Testis (tissue), 3 donors: ENCODE results near the gene CROCC. TPM values are rescaled to one million over a fixed set of nuclear protein-coding genes. Genes with fewer than 3 reads are reported as not detected.
"Not testable (repeated sequence)": the region's sequence is repeated elsewhere in the genome, so short reads cannot be mapped to it uniquely, and the experiment has no call there.

Experiments used
- DNase-seq: peaks from one replicate; pipeline ENCODE4 v3.0.0-alpha.2; 2019
- H3K27ac ChIP-seq, 2 donors: fragments of 200-600 bp; sonication (generic); one replicate each; pipeline ENCODE4 v1.5.1; 2019
- H3K27me3 ChIP-seq: fragments of 200-600 bp; sonication (generic); one replicate; pipeline ENCODE4 v1.5.1; 2019
- H3K36me3 ChIP-seq: fragments of 200-600 bp; sonication (generic); one replicate; pipeline ENCODE4 v1.5.1; 2017; ENCODE audit warnings: low read depth; ENCODE audit errors: missing control alignments
- H3K4me1 ChIP-seq: fragments of 200-600 bp; sonication (generic); one replicate; pipeline ENCODE4 v1.5.1; 2019
- H3K4me3 ChIP-seq, 2 donors: fragments of 200-600 bp; sonication (generic); one replicate each; pipeline ENCODE4 v1.5.1; 2017 to 2019
- H3K9me3 ChIP-seq: fragments of 200-600 bp; sonication (generic); one replicate; pipeline ENCODE4 v1.5.1; 2017
- CTCF ChIP-seq, 3 experiments: fragments of 450-650 bp in 2 of 3; fragments of 200-600 bp in 1 of 3; sonication (generic) in 1 of 3; IDR thresholded peaks; one replicate each; pipeline ENCODE4 v1.5.1; 2016 to 2019; ENCODE audit warnings: antibody characterized with exemption in 3 of 3, mild to moderate bottlenecking in 2 of 3, moderate library complexity in 1 of 3
- POLR2A ChIP-seq: fragments of 450-650 bp; IDR thresholded peaks from one replicate; pipeline ENCODE4 v1.6.1; 2017; ENCODE audit warnings: antibody characterized with exemption, mild to moderate bottlenecking, moderate library complexity
- WGBS, 2 donors: methylation state at CpG; one replicate each; pipeline ENCODE4 v1.1.5; 2018; 5-methylcytosine and 5-hydroxymethylcytosine counted together
- intact Hi-C: fragments of 100-400 bp; cut with DNase I; formaldehyde crosslinking; loops from one replicate; pipeline ENCODE4 v1.15.1; 2023; ENCODE audit warnings: low total_unique reads
- polyA plus RNA-seq: library from polyadenylated mRNA; stranded (reverse); fragments of 350-450 nt; fragmentation: Illumina TruSeq; extraction: RNeasy Lipid Tissue Mini Kit (QIAGEN cat#74804); gene quantifications from one replicate; pipeline ENCODE4 v1.2.3, GENCODE V29; 2014; ENCODE audit warnings: low read depth, low replicate concordance; ENCODE audit not compliant: insufficient read depth
- total RNA-seq, 2 donors: library from RNA; depleted of rRNA; stranded (reverse); fragments of >200 nt; gene quantifications; one replicate each; pipeline ENCODE4 v1.2.3, GENCODE V29; 2016

CROCC gene
- total and polyA plus RNA-seq, 3 donors from 2014 or later: 18.8 to 49.2 (median 49.1) TPM

- H3K36me3 ChIP-seq, intact Hi-C loops, DNase-seq, H3K27ac ChIP-seq, H3K27me3 ChIP-seq, H3K9me3 ChIP-seq, H3K4me3 ChIP-seq: not testable (repeated sequence)
- peak in 1 of 3 experiments; percentile 6 for TF ChIP-seq CTCF (IDR thresholded peaks at IDR 0.05)
- 88 to 89% methylated on average over 8 of the region's 8 CpGs for WGBS, 2 donors
- peaks cover 23% of the 10 kb centered on the region for H3K4me1 ChIP-seq
These were observed 9.6 kb upstream of the CROCC start for GRCh38 chr1:16911851-16912721.

DNA sequence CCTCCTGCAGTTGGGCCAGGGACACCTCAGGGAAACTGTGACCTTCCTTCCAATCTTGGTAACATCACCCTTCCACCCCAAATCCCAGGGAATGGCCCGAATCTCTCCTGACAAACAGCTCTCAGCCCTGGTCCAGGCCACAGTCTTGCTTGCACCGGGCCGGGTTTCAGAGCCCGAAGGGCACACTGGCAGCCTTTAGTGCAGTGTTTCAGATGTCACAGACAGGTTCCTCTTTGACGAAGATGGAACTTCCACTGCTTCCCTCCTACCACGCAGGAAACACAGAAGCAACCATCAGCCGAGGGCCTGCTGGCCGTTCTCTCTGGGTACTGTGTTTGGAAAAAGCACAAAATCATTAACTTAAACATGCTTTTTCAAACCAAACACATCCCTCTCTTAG lies 9.0 kb upstream of the CROCC start:
- intact Hi-C loops, DNase-seq, H3K9me3 ChIP-seq, H3K27me3 ChIP-seq, H3K36me3 ChIP-seq, H3K27ac ChIP-seq: not testable (repeated sequence)
- H3K4me1 ChIP-seq: peaks cover 20% of the 10 kb centered on the region
- WGBS, 2 donors: 49 to 61% methylated on average over 8 of the region's 8 CpGs
- H3K4me3 ChIP-seq: peak overlapping the region in 1 of 2 donors; percentile 94

- 34 to 39% methylated on average over 36 of the region's 36 CpGs for WGBS, 2 donors
- H3K36me3 ChIP-seq: no peaks in the 10 kb centered on the region
- no peak for DNase-seq
- H3K27me3 ChIP-seq: no peaks in the 10 kb centered on the region
- H3K9me3 ChIP-seq: no peaks in the 10 kb centered on the region
- intact Hi-C loops: no loop called here
- H3K4me3 ChIP-seq: peak overlapping the region; percentile 94 to 99
- no peak for TF ChIP-seq CTCF (IDR thresholded peaks at IDR 0.05)
- H3K27ac ChIP-seq: peak overlapping the region; percentile 63 to 82
- peaks cover 19% of the 10 kb centered on the region for H3K4me1 ChIP-seq
These were observed 8.4 kb upstream of the CROCC start for GRCh38 chr1:16913181-16913832.

DNA sequence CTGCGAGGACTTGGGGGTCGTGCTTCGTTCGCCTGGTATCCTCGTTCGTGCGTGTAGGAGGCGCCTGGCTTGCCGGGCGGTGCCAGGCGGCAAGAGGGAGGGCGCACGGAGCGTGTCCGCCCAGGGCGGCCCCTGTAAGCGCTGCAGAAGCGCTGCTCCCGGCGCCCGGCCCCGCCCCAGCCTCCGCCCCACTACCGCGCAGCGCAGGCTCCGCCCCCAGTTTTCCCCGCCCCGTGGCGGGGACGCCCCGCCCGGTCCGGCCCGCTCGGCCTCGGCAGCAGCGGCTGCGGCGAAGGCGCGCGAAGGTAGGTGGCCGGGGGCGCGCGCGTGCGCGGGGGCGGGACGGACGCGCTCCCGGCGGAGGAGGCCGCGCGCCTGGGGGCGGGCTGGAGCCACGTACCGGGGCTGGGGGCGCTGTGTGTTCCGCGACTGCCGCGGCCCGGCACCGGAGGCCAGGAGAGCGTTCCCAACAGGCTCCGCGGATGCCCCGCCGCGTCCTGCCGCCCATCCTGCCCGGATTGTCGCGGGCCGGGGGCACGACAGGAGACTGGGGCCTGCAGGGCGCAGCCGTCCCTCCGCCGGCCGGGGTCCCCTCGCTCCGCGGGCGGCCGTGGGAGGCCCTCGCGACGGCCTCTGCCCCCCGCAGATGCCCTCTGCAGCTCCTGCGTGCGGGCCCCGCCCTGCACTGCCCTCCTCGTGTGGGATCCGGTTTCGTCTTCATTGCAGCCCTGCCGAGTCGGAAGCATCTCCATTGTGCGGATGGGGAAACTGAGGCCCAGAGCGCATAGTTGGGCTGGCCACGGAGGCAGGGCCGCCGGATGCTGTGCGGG lies 7.7 kb upstream of the CROCC start:
- DNase-seq: peak; percentile 95
- TF ChIP-seq CTCF (IDR thresholded peaks at IDR 0.05) (peak in 1 of 3 experiments; percentile 24), POLR2A (no peak)
- WGBS, 2 donors: 0 to 1% methylated on average over 61 to 101 of the region's 109 CpGs

DNA sequence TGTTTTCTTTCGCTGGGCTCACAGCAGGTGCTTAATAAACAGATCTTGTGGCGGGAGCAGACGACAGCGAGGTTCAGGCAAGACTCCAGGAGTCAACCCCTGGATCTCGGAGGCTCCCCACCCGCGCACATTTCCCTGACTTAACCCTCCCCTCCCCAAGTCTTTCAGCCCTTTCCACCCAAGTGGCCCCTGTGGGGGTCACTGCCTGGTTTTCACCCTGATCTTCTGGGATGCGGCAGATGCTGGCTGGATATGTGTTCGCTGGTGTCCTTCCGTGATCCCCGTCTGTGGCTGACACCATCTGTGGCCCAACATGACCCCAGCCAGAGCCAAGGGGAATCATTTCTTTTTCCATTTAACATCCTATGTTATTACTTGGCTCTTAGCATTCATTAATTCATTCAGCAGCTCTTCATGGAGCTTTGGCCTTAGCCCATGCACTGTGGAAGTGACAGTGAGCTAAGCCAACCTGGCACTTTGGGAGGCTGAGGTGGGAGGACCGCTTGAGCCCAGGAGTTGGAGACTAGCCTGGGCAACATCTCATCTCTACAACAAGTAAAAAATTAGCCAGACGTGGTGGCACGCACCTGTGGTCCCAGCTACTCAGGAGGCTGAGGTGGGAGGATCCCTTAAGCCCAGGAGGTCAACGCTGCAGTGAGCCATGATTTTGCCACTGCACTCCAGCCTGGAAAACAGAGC lies 6.7 kb upstream of the CROCC start:
- intact Hi-C loops, DNase-seq, H3K9me3 ChIP-seq, H3K27me3 ChIP-seq, H3K27ac ChIP-seq, H3K36me3 ChIP-seq: not testable (repeated sequence)
- H3K4me3 ChIP-seq: peak overlapping the region in 1 of 2 donors; percentile 94
- peaks cover 19% of the 10 kb centered on the region for H3K4me1 ChIP-seq
- 28 to 30% methylated on average over 15 of the region's 15 CpGs for WGBS, 2 donors

More for the DNA sequence above, 7.7 kb upstream of the CROCC start:
- intact Hi-C loops: no loop called here
- Histone ChIP-seq H3K4me1 (peaks cover 19% of the 10 kb centered on the region), H3K27me3 (no peaks in the 10 kb centered on the region), H3K27ac (peak overlapping the region; percentile 82 to 87), H3K9me3 (no peaks in the 10 kb centered on the region), H3K36me3 (no peaks in the 10 kb centered on the region), H3K4me3 (peak overlapping the region; percentile 94 to 99)
